Immature natural killer cell (primary cell): ENCODE results near the gene CCDC27. TPM values are rescaled to one million over a fixed set of nuclear protein-coding genes. Genes with fewer than 3 reads are reported as not detected.

Experiments
- DNase-seq, 3 donors: peaks; one replicate each; pipeline ENCODE4 v3.0.0; 2022; ENCODE audit warnings: mixed read lengths in 1 of 3
- H3K27ac Mint-ChIP-seq, 6 donors: one replicate each; pipeline ENCODE4 v1.8.0; 2020; ENCODE audit warnings: mixed read lengths in 6 of 6, mild to moderate bottlenecking in 5 of 6, inconsistent platforms in 4 of 6, moderate library complexity in 3 of 6
- H3K27me3 Mint-ChIP-seq, 3 donors: one replicate each; pipeline ENCODE4 v1.8.0; 2020 to 2021; ENCODE audit warnings: low read depth in 3 of 3, mild to moderate bottlenecking in 3 of 3, mixed read lengths in 3 of 3, moderate library complexity in 3 of 3, inconsistent platforms in 1 of 3
- H3K36me3 Mint-ChIP-seq, 3 donors: one replicate each; pipeline ENCODE4 v1.8.0; 2020; ENCODE audit warnings: mixed read lengths in 3 of 3, inconsistent platforms in 2 of 3, mild to moderate bottlenecking in 2 of 3
- H3K4me1 Mint-ChIP-seq, 2 donors: one replicate each; pipeline ENCODE4 v1.8.0; 2020; ENCODE audit warnings: inconsistent platforms in 2 of 2, mild to moderate bottlenecking in 2 of 2, mixed read lengths in 2 of 2, moderate library complexity in 1 of 2
- H3K4me3 Mint-ChIP-seq, 5 donors: one replicate each; pipeline ENCODE4 v1.8.0; 2020; ENCODE audit warnings: mild to moderate bottlenecking in 5 of 5, mixed read lengths in 5 of 5, inconsistent platforms in 3 of 5, moderate library complexity in 3 of 5
- H3K9me3 Mint-ChIP-seq, 6 donors: one replicate each; pipeline ENCODE4 v1.8.0; 2020; ENCODE audit warnings: mild to moderate bottlenecking in 6 of 6, mixed read lengths in 6 of 6, inconsistent platforms in 4 of 6, moderate library complexity in 3 of 6
- polyA plus RNA-seq, 3 donors: library from polyadenylated mRNA; unstranded; fragments of 300-500 nt; fragmentation: Illumina TruSeq; gene quantifications; one replicate each; pipeline ENCODE4 v1.2.3, GENCODE V29; 2021

Gene CCDC27
- polyA plus RNA-seq, 3 donors from 2014 or later, result not detected

DNA sequence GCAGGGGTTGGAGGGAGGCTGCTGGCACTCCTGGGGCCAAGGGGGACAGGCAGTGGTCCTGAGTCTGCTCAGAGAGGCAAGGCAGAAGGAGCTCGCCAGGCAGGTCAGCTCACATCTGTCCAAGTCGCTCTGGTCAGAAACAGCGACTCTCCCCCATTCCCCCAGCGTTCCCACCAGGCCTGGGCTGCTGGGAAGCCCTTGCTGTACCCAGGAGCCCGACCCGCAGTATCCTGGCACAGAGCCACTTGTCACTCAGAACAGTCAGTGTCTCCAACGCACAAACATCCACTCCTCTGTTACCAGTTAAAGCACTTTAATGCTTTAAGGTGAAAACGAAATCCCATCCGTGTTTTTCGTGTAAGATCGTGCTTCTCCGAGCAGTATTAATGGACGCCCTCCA, 16.6 kb upstream of the CCDC27 start:
- DNase-seq, result no peak
- Mint-ChIP-seq H3K36me3 (peaks cover 0 to 3% (median under 1%) of the 10 kb centered on the region in 3 donors), H3K27ac (no peak overlapping the region)

DNA sequence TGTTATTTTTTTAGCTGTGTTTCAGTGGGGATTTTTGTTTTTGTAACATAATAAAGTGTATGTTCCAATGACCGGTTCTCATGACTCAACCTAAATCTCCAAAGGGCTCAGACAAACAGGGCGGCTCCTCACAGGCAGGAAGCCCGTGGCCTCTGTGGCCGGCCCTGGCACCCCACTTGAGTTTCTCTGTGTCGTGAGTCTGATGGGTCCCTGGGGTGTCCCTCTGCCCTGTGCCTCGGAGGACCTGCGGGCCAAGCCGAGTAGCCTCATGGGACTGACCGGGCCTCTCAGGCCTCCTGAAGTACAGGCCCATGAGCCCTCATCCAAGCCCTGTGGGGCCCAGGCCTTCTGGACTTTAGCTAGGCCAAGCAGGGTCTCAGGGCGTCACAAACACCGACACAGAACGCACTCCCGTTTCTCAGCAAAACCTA, 16.1 kb upstream of the CCDC27 start:
- Mint-ChIP-seq H3K27me3 (peaks cover 0 to 2% (median 0%) of the 10 kb centered on the region in 3 donors), H3K27ac (no peak overlapping the region), H3K4me1 (no peaks in the 10 kb centered on the region), H3K36me3 (peaks cover 0 to 3% (median 2%) of the 10 kb centered on the region in 3 donors), H3K4me3 (no peak overlapping the region), H3K9me3 (no peaks in the 10 kb centered on the region)
- no peak for DNase-seq

More for the DNA sequence above, 16.6 kb upstream of the CCDC27 start:
- Mint-ChIP-seq H3K27me3 (peaks cover 0 to 2% (median 0%) of the 10 kb centered on the region in 3 donors), H3K9me3 (no peaks in the 10 kb centered on the region), H3K4me3 (no peak overlapping the region), H3K4me1 (no peaks in the 10 kb centered on the region)

DNA sequence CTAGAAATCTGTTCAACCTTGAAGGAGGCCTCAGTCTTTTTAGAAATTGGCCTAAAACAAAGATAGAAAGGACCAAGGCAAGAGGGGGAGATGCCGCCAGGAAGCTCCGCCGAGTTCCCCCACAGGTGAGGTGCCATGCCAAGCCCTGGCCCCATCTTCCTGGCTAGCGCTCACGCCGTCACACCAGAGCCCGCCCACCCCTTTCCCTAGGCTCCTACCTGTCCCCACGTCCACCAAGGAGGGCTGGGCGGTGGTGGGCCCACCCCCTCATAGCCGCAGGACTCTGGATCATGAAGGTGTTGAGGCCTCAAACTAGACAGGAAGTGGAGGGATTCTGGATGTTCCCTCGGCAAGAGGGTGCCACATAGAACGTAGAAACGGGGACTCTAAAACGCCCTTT, 15.5 kb upstream of the CCDC27 start:
- DNase-seq, result no peak
- H3K27ac Mint-ChIP-seq, result peak overlapping the region in 1 of 6 donors; percentile 28
- H3K27me3 Mint-ChIP-seq, result peaks cover 0 to 2% (median 0%) of the 10 kb centered on the region in 3 donors
- H3K9me3 Mint-ChIP-seq, result no peaks in the 10 kb centered on the region
- no peaks in the 10 kb centered on the region for H3K4me1 Mint-ChIP-seq
- H3K36me3 Mint-ChIP-seq, result peaks cover 0 to 6% (median 6%) of the 10 kb centered on the region in 3 donors
- no peak overlapping the region for H3K4me3 Mint-ChIP-seq

DNA sequence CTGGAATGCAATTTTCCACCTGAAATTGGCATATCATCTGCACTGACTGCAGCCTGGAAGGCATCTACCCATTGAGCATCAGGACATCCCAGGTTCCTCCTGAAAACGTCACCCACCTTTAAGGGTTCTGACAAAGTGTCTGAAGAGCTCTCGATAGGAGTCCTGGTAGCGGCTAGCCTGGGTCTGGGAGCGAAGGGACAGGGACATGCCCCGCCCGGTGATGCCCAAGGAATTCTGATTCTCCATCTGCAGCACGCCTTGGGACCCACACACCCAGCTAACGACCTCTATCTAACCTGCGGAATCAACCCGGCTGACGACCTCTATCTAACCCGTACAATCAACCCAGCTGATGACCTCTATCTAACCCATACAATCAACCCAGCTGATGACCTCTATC, 13.3 kb upstream of the CCDC27 start:
- Mint-ChIP-seq H3K27me3 (peaks cover 0 to 2% (median 2%) of the 10 kb centered on the region in 3 donors), H3K4me3 (no peak overlapping the region), H3K27ac (no peak overlapping the region), H3K4me1 (peaks cover 2 to 5% of the 10 kb centered on the region in 2 donors), H3K36me3 (peaks cover 0 to 14% (median 10%) of the 10 kb centered on the region in 3 donors), H3K9me3 (no peaks in the 10 kb centered on the region)
- no peak for DNase-seq

- Mint-ChIP-seq H3K36me3 (peaks cover 0 to 14% (median 10%) of the 10 kb centered on the region in 3 donors), H3K9me3 (no peaks in the 10 kb centered on the region), H3K4me3 (no peak overlapping the region), H3K27me3 (peaks cover 0 to 2% (median 2%) of the 10 kb centered on the region in 3 donors), H3K27ac (no peak overlapping the region), H3K4me1 (peaks cover 4 to 6% of the 10 kb centered on the region in 2 donors)
- DNase-seq, result no peak
Observed at GRCh38 chr1:3740042-3740441, 12.2 kb upstream of the CCDC27 start.

DNA sequence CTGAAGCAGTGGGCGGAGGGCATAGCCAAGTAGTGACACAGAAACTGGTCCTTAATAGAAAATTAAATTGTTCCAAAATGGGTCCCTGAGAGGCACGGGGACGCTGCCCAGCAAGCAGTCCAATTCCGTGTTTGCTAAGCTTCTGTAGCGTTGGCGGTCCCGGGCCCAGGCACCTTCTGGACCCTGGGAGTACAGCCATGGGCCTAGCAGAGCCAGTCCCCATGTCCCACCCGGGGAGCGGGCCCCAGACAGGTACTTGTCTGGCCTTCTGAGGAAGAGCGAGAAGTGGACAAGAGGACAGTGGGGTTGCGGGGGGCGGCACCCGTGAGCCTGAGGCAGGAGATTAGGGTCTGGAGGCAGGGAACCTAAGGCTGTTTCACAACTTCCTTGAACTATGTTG, 11.5 kb upstream of the CCDC27 start:
- Mint-ChIP-seq H3K4me1 (peaks cover 12 to 13% of the 10 kb centered on the region in 2 donors), H3K36me3 (peaks cover 0 to 14% (median 10%) of the 10 kb centered on the region in 3 donors), H3K27ac (no peak overlapping the region), H3K9me3 (no peaks in the 10 kb centered on the region), H3K27me3 (peaks cover 0 to 3% (median 2%) of the 10 kb centered on the region in 3 donors), H3K4me3 (no peak overlapping the region)
- no peak for DNase-seq

- H3K36me3 Mint-ChIP-seq, result peaks cover 0 to 14% (median 7%) of the 10 kb centered on the region in 3 donors
- no peak overlapping the region for H3K4me3 Mint-ChIP-seq
- peaks cover 0 to 3% (median 2%) of the 10 kb centered on the region in 3 donors for H3K27me3 Mint-ChIP-seq
- peaks cover 20 to 22% of the 10 kb centered on the region in 2 donors for H3K4me1 Mint-ChIP-seq
- H3K9me3 Mint-ChIP-seq, result no peaks in the 10 kb centered on the region
- no peak for DNase-seq
- no peak overlapping the region for H3K27ac Mint-ChIP-seq
Observed at GRCh38 chr1:3741566-3742438, 10.4 kb upstream of the CCDC27 start.

DNA sequence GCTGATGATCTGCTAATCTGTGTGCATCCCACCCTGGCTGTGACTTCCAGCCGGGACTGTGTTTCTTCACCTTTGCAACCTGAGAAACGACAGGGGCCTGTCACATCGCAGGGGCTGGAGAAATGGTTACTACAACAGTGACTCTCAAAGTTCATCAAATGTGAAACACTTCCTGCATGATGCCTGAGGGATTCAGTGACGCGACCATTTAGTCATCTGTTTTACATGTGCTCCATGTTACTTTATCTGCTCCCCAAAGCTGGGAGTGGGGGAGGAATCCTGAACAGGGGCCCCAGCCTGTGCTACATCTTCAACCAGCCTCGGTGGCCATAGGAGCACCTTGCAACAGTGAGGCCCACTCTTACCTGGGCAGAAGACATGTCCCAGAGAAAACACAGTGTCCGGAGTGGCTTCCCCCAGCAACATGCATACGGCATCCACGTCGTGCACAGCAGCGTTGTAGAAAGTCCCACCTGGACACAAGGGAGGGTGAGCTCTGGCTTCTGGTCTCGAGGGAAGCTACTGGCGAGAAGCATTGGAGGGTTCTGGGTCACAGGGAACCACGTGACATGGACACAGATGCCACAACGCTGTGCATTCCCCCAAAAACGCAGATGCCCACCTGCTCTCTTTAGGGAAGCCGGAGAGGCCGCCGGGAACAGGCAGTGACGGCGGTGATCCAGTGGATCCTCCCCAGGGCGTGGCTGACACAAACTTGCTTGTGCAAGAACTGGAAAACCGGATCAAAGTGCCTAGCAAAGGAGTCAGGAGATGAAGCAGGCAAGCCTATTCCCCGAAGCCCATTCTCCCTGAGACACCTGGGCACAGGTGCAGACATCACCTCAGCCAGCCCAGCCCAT, 9.6 kb upstream of the CCDC27 start:
- no peak overlapping the region for H3K4me3 Mint-ChIP-seq
- H3K36me3 Mint-ChIP-seq, result peaks cover 0 to 14% (median 7%) of the 10 kb centered on the region in 3 donors
- peaks cover 0 to 3% (median 2%) of the 10 kb centered on the region in 3 donors for H3K27me3 Mint-ChIP-seq
- no peaks in the 10 kb centered on the region for H3K9me3 Mint-ChIP-seq
- no peak for DNase-seq
- H3K4me1 Mint-ChIP-seq, result peaks cover 22 to 25% of the 10 kb centered on the region in 2 donors
- H3K27ac Mint-ChIP-seq, result no peak overlapping the region

DNA sequence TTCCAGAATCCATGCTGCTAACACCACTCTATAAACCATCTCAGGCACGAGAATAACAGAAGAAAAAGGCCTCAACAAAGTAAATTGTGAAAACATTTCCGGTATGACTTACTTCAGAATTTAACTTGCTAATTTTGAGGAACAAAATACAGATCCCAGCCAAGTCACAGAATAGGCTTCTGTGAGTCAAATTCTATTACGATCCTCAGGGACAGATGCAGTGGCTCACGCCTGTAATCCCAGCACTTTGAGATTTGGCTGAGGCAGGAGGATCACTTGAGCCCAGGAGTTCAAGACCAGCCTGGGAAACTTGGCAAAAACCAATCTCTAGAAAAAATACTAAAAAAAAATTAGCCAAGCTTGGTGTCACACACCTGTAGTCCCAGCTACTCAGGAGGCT, 8.8 kb upstream of the CCDC27 start:
- H3K27ac Mint-ChIP-seq, result no peak overlapping the region
- peaks cover 29 to 32% of the 10 kb centered on the region in 2 donors for H3K4me1 Mint-ChIP-seq
- DNase-seq, result no peak
- peaks cover 0 to 14% (median 7%) of the 10 kb centered on the region in 3 donors for H3K36me3 Mint-ChIP-seq
- peak overlapping the region in 1 of 5 donors; percentile 45 for H3K4me3 Mint-ChIP-seq
- H3K27me3 Mint-ChIP-seq, result peaks cover 0 to 6% (median 2%) of the 10 kb centered on the region in 3 donors
- H3K9me3 Mint-ChIP-seq, result no peaks in the 10 kb centered on the region

GRCh38 chr1:3743826-3744225, 8.4 kb upstream of the CCDC27 start:
- H3K4me3 Mint-ChIP-seq, result peak overlapping the region in 1 of 5 donors; percentile 21

DNA sequence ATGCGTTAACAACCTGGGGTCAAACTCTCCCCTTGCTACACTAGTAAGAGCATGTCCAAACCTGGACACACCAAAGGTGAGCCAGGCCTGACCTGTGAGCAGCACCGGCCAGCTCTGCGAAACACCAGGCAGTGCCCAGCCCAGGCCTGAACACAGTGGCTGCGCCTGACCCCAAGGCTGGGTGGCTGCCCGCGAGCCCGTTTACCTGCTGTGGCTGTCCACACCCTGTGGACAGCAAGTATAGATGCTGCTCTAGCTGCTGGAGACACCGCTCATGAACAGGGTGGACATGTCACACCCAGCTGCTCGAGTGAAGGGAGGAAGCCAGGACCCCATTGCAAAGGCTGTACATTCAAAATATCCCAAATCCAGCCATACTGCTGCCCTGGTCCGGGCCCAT, 7.6 kb upstream of the CCDC27 start:
- peaks cover 29 to 33% of the 10 kb centered on the region in 2 donors for H3K4me1 Mint-ChIP-seq
- H3K4me3 Mint-ChIP-seq, result peak overlapping the region in 1 of 5 donors; percentile 18
- DNase-seq, result no peak
- H3K9me3 Mint-ChIP-seq, result no peaks in the 10 kb centered on the region
- H3K36me3 Mint-ChIP-seq, result peaks cover 0 to 14% (median 7%) of the 10 kb centered on the region in 3 donors
- peaks cover 0 to 9% (median 2%) of the 10 kb centered on the region in 3 donors for H3K27me3 Mint-ChIP-seq
- H3K27ac Mint-ChIP-seq, result peak overlapping the region in 2 of 6 donors; percentile 20 to 26

More at GRCh38 chr1:3743826-3744225, 8.4 kb upstream of the CCDC27 start:
- H3K27ac Mint-ChIP-seq, result no peak overlapping the region
- H3K9me3 Mint-ChIP-seq, result no peaks in the 10 kb centered on the region
- peaks cover 29 to 33% of the 10 kb centered on the region in 2 donors for H3K4me1 Mint-ChIP-seq
- H3K36me3 Mint-ChIP-seq, result peaks cover 0 to 14% (median 7%) of the 10 kb centered on the region in 3 donors
- peaks cover 0 to 6% (median 2%) of the 10 kb centered on the region in 3 donors for H3K27me3 Mint-ChIP-seq
- DNase-seq, result no peak

GRCh38 chr1:3745071-3745470, 7.2 kb upstream of the CCDC27 start:
- H3K27ac Mint-ChIP-seq, result peak overlapping the region in 2 of 6 donors; percentile 9 to 31
- H3K9me3 Mint-ChIP-seq, result no peaks in the 10 kb centered on the region
- no peak for DNase-seq
- H3K27me3 Mint-ChIP-seq, result peaks cover 0 to 9% (median 2%) of the 10 kb centered on the region in 3 donors
- peaks cover 0 to 14% (median 7%) of the 10 kb centered on the region in 3 donors for H3K36me3 Mint-ChIP-seq
- H3K4me3 Mint-ChIP-seq, result peak overlapping the region in 2 of 5 donors; percentile 2 to 80
- H3K4me1 Mint-ChIP-seq, result peaks cover 29 to 33% of the 10 kb centered on the region in 2 donors

GRCh38 chr1:3745590-3746381, 6.5 kb upstream of the CCDC27 start:
- DNase-seq, result no peak
- no peaks in the 10 kb centered on the region for H3K9me3 Mint-ChIP-seq

More at GRCh38 chr1:3745590-3746381, 6.5 kb upstream of the CCDC27 start:
- Mint-ChIP-seq H3K36me3 (peaks cover 0 to 12% (median 7%) of the 10 kb centered on the region in 3 donors), H3K27me3 (peaks cover 0 to 9% (median 2%) of the 10 kb centered on the region in 3 donors), H3K4me1 (peaks cover 29 to 33% of the 10 kb centered on the region in 2 donors), H3K27ac (peak overlapping the region; percentile 48 to 91 (median 76)), H3K4me3 (peak overlapping the region; percentile 70 to 85 (median 80))
